LNCAP (cell line): ENCODE measurements around the gene EPAS1.

ENCODE experiments used
- TF ChIP-seq, protein P1 (sequence below): fragments of 450-650 bp; IDR thresholded peaks from 2 replicates; pipeline ENCODE4 v1.5.1; 2017; ENCODE audit warnings: mild to moderate bottlenecking

Gene EPAS1

DNA sequence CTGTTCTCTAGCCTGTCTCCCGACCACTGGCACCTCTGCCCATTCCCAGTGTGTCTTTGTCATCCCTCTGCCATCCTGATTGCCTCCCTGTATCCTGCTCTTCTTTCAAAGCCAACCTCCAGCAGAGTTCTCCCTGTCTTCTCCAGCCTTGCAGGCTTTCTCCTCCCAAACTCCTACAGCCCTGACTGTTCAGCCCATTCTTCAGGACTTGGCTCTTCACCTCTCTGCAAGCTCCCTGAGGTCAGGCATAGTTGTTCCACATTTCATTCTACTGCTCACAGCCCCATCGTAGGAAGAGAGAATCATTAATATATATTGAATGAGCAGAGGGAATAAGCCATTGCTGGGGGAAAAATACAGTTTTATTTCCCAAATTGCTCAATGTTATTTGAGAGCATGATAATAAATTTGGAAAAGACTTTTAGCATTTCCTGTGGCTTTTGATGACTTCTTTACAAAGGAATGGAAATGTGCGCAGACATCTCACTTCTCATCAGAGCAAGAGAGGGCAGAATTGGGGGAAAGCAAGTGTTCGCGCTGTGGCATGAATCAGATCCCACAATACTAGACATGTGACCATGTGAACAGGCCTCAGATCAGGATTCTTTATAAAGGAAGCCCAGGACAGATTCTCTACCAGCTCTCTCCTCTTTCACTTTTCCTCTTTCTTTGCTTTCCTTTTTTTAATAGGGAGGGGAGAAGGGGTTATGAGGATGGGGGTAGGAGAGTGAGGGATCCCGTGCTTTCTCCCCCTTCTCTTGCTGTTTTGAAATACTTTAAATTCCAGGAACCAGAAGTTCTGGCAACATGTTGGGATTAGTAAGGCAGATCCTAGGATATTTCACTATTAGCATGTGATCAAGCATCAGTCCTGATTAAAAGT, 37.4 kb downstream of the EPAS1 start:
- TF ChIP-seq, protein P1, sequence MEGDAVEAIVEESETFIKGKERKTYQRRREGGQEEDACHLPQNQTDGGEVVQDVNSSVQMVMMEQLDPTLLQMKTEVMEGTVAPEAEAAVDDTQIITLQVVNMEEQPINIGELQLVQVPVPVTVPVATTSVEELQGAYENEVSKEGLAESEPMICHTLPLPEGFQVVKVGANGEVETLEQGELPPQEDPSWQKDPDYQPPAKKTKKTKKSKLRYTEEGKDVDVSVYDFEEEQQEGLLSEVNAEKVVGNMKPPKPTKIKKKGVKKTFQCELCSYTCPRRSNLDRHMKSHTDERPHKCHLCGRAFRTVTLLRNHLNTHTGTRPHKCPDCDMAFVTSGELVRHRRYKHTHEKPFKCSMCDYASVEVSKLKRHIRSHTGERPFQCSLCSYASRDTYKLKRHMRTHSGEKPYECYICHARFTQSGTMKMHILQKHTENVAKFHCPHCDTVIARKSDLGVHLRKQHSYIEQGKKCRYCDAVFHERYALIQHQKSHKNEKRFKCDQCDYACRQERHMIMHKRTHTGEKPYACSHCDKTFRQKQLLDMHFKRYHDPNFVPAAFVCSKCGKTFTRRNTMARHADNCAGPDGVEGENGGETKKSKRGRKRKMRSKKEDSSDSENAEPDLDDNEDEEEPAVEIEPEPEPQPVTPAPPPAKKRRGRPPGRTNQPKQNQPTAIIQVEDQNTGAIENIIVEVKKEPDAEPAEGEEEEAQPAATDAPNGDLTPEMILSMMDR = no peak

DNA sequence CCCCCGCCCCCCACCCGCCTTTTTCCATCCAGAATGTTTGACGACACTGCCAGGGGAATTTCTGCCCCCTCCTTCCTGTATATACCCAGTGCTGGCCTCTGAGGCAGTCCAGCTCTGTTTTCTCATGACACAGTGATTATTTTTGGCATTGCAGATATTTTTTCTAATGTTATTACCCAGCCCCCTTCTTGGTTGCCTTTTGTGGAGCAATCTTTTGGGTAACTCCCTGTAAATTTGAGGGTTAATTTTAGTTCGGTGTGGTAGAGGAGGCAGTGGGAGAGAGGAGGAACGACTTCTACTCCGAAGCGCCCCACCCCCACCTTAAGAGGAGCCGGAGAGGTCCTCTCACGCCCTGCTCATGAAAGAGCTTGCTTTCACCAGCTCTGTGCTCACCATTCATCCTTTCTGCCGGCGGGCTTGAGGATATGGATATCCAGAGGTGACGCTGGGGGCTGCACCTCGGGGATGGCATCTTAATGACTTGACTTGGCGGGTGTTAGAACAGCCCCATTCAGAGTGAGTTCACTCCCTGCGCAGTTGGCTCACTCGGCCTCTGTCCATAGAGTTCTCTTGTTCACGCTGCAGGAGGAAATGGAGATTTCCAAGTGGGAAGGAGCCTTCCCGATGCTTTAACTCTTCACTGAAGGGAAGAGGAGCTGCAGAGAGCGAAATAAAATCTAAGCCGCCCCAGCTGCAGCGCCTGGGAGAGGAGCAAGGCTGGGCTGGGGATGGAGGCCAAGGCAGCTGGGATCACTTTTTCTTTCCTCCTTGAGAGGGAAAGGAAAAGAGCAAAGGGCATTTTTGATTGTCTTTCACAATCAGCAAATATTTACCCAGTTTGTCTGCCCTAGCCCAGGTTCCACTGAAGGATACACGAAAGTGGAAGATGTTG, 38.4 kb downstream of the EPAS1 start:
- TF ChIP-seq, protein P1 = no peak

DNA sequence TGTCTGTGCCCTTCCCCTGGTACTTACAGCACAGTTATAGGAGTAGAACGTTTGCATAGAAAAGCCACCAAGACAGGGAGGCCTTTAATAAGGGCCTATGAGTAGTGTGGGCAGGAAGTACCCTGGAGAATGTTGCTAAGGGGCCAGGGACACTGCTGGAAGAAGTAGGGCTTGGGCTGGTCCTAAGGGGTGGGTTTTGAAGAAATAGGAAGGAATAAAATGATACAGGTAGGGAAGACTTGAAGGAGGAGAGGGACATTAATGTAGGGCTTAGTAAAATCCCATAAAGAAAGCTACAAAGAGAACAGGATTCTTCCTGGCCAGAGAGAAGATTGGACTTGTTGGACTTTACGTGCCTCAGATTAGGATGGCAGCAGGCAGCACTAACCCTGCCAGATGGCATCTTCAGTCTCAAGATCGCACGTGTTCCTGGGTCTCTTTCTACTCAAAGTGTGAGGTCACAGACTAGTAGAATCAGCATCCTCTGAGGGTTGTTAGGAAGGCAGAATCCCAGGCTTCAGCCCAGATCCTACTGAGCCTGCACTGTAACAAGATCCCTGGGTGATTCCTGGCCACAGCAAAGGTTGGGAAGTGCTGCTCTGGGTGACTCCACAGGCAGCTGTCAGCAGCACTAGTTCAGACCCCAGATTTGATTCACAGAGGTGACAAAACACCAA, 39.2 kb downstream of the EPAS1 start:
- TF ChIP-seq, protein P1 = no peak

DNA sequence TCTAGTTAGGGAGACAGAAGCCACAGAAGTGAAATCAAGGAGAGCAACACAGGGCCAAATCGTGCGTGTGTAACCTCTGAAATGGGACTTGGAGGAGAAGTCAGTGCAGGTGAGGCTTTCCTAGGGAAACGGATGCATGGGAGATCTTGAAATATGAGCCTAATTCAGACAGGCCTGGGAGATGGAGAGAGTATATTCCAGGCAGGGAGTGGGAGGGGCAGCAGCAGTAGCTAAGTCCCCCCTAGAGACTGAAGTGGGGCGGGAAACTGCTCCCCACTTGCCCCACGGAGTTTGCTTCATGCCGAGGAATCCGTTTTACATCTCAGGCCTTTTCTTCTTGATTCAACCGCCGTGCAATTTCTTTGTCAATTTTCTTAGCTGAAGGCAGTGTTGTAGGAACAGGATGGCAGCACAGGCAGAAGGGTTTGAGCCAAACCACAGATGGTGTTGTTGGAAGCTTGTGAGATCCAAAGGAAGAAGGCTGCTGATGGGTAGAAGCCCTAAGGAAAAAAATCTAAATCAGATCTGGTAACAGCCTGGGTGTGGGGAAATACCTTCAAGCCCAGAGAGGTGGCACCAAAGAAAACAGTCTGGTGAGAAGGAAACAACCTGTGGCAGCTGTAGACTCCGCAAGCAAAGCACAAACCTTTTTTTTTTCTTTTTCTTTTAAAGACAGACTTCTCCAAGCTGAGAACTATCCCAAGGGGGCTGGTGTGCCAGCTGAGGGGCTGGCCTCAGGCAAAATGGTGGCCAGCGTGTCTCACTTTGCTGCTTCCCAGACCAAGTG, 40.2 kb downstream of the EPAS1 start:
- TF ChIP-seq, protein P1 = no peak

DNA sequence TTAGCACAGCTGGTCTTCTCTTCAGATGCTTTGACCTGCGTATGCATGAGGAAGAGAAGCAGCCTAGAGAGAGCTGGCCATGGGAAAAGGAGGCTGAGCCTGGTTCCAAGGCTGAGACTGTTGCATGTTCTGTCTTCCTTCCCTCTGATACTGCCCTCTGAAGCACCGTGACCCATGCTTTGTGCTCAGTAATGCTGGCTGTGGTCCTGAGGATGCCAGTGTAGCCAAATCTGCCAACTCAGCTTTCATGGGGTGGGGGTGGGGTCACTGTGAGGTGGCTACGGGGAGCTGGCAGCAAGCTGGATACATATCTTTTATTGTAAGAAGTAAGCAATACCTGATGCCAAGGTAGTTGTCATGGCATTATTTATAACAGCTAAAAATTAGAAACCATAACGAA, 41.5 kb downstream of the EPAS1 start:
- TF ChIP-seq, protein P1 = no peak

DNA sequence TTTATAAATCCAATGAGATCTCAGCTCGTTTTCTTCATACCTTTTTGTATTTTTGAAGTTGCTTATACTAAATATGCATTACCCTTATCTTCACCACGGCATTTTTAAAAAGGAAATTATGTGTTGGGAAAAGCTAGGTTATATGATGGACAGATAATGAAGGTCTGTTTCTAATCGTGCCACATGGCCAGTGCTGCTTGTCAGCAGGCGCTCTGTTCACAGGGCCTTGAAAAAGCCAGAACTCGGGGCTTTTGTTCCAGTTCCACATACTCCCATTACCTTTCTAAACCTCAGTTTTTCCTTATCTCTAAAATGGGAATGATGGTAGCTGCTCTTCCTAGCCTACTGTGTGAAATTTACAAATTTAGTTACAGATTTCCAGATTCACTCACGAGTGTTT, 42.0 kb downstream of the EPAS1 start:
- TF ChIP-seq, protein P1 = no peak
